ENCODE measurements around the gene PARD3B.

The PARD3B gene

DNA sequence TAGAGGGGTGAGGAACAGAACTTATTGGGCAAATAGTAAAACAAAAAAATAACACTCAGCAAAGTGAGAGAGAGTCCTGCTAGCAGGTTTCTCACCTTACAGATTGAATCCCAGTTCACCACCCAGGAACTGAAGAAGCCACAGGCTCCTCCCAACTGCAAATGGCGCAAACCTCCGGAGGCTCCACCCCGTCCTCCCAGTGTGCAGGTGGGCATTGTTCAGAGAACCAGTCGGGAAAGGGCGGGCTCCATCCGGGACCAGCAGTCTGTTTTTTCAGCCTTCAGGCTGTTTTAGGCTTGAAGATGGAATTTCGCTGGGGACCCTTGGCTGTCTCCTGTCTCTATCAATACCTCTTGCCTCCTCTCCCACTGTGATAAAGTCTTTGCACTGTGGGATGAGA, 317.5 kb downstream of the PARD3B start:
- no peak for TF ChIP-seq CTCF (IDR thresholded peaks at IDR 0.05; ENCODE audit: extremely low read depth, missing control alignments)
- DNase-seq (ENCODE audit: low spot score) = no peak

GRCh38 chr2:204863336-204863735, 318.1 kb downstream of the PARD3B start:
- no peak for TF ChIP-seq CTCF (IDR thresholded peaks at IDR 0.05; ENCODE audit: extremely low read depth, missing control alignments)
- DNase-seq (ENCODE audit: low spot score) = no peak

GRCh38 chr2:204869132-204869823, 324.0 kb downstream of the PARD3B start:
- TF ChIP-seq CTCF (IDR thresholded peaks at IDR 0.05; ENCODE audit: extremely low read depth, missing control alignments) = no peak
- no peak for DNase-seq (ENCODE audit: low spot score)

DNA sequence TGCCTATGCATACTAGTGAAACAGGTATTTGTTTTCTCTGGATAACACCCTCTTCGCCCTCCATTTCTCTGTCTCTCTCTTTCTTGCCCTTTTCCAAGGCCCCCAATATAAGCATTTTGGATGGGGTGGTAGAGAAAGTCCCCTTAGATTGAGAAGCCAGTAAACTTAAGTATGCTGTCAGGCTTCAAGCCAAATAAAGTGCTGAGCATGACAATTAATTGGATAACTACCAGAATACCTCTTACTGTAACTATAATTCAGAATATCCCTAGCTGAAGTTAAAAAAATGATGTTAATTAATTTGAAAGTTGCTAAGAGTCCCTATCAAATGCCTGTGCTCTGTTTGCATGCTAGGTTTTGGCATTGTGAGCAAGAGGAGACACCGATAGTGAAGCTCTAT, 324.8 kb downstream of the PARD3B start:
- no peak for TF ChIP-seq CTCF (IDR thresholded peaks at IDR 0.05; ENCODE audit: extremely low read depth, missing control alignments)
- DNase-seq (ENCODE audit: low spot score) = no peak

GRCh38 chr2:204871231-204871953, 326.1 kb downstream of the PARD3B start:
- no peak for DNase-seq (ENCODE audit: low spot score)

DNA sequence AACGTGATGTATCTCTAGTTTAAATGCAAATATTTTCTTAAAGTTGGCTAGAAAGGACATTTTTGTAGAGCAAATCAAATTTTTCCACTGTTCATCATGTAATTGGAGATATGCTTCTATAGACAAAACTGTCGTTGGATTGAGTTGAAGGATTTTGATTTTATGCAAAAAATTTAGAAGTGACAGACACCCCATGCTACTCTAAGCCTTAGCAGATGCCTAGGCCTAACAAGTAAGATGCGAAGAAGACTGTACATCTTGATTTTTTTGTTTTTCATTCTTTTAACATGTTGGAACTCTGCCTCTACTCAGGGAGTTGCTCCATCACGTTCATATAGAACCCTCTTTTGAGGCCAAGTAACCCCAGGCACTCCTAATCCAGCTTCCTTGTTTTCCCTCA, 331.0 kb downstream of the PARD3B start:
- TF ChIP-seq CTCF (IDR thresholded peaks at IDR 0.05; ENCODE audit: extremely low read depth, missing control alignments) = no peak
- no peak for DNase-seq (ENCODE audit: low spot score)

More at GRCh38 chr2:204871231-204871953, 326.1 kb downstream of the PARD3B start:
- TF ChIP-seq CTCF (IDR thresholded peaks at IDR 0.05; ENCODE audit: extremely low read depth, missing control alignments) = no peak

GRCh38 chr2:204877691-204878090, 332.4 kb downstream of the PARD3B start:
- DNase-seq (ENCODE audit: low spot score) = no peak
- no peak for TF ChIP-seq CTCF (IDR thresholded peaks at IDR 0.05; ENCODE audit: extremely low read depth, missing control alignments)
